GM18499 (cell line): ENCODE results near the gene SNF8.

Source experiments
- ATAC-seq: cut with Tn5 transposase; IDR thresholded peaks from one replicate; pipeline ENCODE4 v1.9.1; 2021; ENCODE audit warnings: moderate number of reproducible peaks; ENCODE audit not compliant: insufficient read depth, unreplicated experiment

Gene SNF8

DNA sequence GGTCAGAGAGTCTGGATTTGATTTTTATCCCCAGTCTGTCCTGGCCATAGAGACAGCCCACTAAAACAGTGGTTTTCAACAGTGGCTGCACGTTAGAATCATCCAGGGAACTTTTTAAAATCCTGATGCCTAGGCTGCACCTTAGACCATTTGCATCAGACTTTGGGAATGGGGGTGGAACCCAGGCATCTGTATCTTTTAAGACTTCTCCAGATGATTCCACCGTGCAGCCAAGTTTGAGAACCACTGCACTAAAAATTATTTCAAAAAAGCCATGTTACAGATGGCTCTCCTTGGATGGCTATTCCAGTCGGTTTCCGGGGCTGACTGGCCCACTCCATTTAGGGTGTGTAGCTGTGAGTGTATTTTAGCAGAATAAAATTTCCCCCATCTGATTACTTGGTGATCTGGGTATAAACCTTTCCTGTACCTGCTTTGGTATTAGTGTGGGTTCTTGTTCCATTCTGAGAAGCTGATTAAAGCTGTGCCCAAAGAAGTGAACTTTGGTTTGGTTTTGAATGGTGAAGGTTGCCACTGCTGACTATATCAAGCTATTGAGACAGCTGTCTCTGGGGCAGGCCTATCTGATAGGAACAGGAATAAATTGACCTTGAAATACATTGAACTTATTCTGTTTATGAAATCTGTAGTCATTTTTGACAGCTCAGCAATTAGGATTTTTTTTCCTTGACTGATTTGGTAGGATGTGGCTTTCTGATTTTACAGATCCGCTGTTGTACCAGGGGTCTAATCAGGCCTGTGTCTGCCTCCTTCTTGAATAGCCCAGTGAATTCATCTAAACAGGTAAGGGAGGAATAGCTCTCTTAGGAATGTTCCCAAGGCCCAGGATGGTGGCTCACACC, 50.8 kb downstream of the SNF8 start:
- no peak for ATAC-seq

DNA sequence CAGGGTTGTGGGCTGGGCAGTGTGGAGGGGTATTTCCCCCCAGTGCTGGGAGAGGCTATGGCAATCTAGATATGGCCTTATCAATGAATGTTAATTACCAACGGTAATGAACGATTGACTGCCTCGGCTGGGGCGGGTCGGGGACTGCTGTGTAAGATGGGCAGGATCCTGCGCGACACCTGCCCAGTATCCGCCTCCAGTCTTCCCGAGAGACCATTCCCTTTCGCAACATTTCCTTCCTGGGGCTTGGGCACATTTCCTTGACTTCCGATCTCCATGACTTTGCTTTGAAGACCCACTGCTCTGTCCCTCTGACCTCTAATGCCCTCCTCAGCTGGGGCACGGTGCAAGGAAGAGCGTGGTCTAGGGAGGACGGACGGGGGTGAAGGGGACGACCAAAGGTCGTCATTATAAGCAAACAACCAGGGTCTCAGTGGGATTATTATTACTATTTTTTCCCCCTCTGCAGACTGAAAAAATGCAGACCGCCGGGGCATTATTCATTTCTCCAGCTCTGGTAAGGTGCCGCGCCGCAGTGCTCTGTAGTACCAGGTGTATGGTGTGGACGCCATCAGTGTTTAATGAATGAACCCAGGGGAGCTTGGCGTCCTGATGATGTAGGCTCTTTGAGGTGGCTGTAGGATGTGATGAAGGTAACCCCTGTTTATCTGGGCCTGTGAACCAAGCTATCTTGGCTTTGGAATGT, 51.5 kb downstream of the SNF8 start:
- no peak for ATAC-seq

DNA sequence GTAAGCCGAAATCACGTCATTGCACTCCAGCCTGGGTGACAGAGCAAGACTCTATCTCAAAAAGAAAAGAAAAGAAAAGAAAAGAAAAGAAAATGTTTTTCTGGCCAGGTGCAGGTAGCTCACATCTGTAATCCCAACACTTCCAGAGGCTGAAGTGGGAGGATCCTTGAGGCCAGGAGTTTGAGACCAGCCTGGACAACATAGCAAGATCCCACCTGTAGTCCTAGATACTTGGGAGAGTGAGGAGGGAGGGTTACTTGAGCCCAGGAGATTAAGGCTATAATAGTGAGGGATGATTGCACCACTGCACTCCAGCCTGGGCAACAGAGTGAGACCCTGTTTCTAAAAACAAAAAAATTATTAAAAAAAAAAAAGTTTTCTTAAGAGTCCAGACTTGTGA, 54.6 kb downstream of the SNF8 start:
- no peak for ATAC-seq

DNA sequence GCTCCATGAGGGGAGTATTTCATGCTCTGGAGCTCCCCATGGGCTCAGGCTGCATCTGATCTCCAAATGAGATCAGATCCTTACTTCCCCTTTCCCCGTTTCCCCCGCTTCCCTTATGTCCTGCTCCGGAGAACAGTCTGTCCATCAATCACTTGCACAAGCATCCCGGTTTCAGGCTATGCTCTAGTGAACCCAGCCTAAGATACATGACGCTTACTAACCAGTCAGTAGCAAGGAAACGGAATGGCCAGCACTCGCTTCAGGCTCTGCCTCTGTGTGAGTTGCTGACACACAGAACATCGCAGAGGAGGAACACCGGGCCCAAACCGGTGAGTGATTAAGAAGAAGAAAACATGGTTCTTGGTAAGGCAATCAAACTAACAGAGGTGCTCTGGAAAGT, 61.5 kb downstream of the SNF8 start:
- no peak for ATAC-seq

DNA sequence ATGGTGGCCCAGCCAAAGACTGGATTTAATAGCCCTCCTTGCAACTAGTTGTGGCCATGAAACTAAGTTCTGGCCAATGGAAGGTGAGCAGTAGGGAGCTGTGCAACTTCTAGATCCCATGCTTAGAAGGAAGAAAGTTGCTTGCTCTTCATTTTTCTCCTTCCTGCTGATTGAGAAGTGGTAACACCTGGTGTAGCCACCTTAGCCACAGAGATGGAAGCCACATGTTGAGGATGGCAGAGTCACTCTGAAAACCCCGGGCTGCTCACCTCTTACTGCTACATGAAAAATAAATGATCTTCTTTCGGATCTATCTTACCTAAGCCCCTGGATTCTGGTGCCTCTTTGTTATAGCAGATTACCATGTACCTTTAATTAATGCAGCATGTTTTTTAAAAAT, 62.4 kb downstream of the SNF8 start:
- no peak for ATAC-seq
